HG03045 (cell line): ENCODE measurements around the gene SCAI.

Experiments
- ATAC-seq: cut with Tn5 transposase; IDR thresholded peaks from one replicate; pipeline ENCODE4 v1.9.1; 2021; ENCODE audit warnings: mild to moderate bottlenecking, moderate library complexity; ENCODE audit not compliant: unreplicated experiment

SCAI gene

DNA sequence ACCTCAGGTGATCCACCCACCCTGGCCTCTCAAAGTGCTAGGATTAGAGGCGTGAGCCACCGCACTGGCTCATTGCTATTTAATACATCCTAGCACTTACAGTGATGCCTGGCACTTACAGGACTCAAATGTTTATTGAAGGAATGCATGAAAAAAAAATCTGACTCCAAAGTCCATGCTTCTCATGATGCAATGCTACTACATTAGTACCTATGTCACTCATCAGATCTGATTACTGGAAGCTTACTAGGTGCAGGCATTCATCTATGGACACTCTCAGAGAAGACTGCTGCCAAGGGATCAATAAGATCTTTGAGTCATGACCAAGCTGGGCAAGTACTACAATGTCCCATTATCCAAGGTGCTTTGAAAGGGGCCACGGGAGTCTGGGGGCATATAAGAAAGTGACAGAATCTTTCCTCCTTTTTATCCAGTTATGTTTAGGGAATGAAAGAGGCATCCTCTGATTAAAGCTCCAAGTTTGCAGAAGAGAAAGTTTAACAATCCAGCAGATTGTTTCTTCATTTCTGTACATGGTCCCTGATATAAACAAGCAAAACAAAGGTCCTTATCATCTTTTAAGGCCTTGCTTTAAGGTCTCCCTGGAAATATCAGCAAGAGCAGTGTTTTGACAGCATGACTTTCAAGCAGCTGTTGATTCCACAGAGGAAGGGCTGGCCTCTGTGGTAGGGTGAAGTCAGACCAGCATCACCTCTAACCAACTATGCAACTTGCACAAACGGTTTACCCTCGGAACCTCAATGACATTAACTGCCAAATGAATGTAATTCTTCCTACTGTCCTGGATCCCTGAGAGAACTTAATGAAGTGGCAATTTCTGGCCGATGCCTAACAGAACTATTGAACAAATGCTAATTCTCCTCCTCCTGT is 245.5 kb downstream of the SCAI start:
- ATAC-seq, result no peak

DNA sequence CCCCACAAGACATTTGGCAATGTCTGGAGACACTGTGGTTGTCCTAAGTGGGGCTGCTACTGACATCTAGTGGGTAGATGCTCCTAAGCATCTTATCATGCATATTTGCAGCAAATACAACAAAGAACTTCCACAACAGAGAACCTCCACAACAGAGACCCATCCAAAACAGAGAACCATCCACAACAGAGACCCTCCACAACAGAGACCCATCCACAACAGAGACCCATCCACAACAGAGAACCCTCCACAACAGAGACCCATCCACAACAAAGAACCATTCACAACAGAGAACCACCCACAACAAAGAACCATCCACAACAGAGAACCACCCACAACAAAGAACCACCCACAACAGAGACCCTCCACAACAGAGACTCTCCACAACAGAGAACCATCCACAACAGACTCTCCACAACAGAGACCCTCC is 248.6 kb downstream of the SCAI start:
- ATAC-seq, result no peak

DNA sequence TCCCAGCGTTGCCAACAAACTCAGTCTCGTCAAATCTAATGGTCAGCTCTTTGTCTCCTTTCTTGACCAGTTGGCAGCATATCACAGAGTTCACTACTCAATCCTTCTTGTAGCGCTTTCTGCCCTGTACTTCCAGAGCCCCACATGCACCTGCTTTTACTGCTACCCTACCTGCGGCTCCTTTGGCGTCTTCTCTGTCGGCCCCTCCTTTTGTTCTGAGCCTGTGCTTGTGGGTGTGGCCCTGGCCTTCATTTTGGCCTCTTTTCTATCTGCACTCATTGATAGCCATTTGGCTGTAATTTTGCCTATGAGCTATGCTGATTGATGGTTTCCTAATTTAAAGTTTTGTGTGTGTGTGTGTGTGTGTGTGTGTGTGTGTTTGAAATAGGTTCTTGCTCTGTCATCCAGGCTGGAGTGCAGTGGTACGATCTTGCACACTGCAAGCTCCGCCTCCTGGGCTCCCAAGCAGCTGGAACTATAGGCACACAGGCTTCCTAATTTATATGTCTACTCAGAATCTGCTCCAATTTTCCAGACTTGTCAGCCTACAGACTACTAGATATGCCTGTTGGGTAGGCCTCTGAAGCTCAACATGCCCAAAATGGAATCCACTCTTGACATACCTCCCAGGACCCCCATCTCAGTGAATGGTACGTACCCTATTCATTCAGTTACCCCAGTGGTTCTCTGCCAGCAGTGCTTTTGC is 249.1 kb downstream of the SCAI start:
- ATAC-seq, result no peak
